HG03342 (cell line): ENCODE data around the gene FIGN.

Experiments
- ATAC-seq: cut with Tn5 transposase; IDR thresholded peaks from one replicate; pipeline ENCODE4 v1.9.1; 2021; ENCODE audit warnings: mild to moderate bottlenecking, moderate library complexity; ENCODE audit not compliant: unreplicated experiment

Gene FIGN

GRCh38 chr2:163573652-163574051 lies 162.2 kb downstream of the FIGN start:
- ATAC-seq = no peak

GRCh38 chr2:163572850-163573249 lies 163.0 kb downstream of the FIGN start:
- ATAC-seq = no peak

DNA sequence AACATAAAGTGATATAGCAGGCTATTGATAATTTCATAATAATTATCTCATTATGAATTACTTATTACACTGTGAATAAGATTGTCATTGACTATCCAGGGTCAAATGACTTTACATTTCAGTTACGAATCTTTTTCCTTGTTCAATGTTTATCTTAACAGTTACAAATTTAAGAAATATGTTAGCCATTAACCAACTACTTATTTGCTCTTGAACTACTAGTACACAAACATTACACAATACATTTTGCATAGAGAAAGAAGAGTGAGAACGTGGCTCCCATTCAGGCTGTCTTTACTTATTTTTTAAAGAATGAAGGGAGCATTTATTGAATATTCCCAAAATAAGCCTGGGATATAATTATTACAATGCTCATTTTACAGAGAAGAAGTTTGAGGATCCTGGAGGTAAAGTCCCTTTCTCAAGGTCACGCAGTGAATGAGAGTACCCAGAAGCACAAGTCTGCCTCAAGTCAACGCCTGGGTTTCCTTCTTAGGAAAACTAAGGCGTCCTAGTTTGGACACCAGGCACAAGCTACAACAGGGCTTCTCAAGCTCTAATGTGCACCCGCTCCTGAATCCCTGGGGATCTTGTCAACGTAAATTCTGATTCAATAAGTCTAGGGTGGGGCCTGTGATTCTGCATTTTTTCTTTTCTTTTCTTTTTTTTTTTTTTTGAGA lies 164.2 kb downstream of the FIGN start:
- ATAC-seq = no peak

- ATAC-seq = no peak
Observed at GRCh38 chr2:163570391-163570790, 165.4 kb downstream of the FIGN start.

- ATAC-seq = no peak
Observed at GRCh38 chr2:163565192-163565591, 170.6 kb downstream of the FIGN start.

DNA sequence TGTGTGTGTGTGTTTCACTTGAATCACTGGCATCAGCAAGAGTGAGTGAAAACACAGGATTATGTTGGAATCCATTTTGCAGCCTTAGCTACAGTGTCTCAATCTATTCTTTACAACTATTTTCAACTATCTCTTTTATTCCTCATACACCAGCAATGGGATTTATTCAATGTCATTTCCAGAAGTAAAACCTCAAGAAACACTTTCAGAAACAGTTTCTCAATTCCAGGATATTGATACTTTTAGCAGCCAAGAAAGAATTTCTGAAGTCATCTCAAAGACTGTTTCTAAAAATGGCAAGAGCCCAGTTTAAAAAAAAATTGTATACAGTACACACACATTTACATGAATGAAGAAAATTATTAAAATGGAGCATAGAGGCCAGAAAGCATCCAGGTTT lies 171.6 kb downstream of the FIGN start:
- no peak for ATAC-seq

- no peak for ATAC-seq
Observed at GRCh38 chr2:163563336-163563735, 172.5 kb downstream of the FIGN start.

- no peak for ATAC-seq
Observed at GRCh38 chr2:163558251-163559021, 177.4 kb downstream of the FIGN start.

DNA sequence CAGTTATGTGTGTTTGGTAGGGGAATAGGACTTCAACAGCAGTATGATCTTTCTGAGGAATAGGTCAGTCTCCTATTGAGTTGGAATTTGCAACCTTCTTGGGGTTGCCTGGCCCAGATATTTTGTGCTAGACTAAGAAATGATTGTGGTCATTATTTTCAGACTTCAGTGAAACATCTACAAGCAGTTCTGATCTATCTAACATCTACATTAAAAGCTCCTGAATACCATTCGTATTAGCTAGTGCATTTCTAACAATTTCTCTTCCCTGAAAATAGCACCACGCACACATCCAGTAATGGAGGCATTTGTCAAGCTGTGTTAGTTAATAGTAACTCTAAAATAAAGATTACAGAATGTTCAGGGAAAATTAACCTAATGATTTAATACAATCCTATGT lies 179.3 kb downstream of the FIGN start:
- no peak for ATAC-seq

DNA sequence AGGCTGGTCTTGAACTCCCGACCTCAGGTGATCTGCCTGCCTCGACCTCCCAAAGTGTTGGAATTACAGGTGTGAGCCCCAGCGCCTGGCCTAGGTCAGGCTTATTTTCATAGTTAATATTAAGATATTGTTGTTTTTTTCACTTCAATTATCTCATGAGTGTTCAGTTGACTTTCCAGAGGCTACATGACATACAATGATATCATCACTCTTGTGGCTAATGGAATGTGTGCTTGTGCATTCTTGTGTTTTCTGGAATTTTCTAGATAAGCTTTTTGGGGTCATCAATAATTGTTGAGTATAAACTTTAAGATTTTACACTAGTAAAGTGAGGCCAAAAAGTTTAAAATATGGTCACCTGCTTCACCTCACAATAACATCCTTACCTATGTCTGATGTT lies 180.9 kb downstream of the FIGN start:
- no peak for ATAC-seq

DNA sequence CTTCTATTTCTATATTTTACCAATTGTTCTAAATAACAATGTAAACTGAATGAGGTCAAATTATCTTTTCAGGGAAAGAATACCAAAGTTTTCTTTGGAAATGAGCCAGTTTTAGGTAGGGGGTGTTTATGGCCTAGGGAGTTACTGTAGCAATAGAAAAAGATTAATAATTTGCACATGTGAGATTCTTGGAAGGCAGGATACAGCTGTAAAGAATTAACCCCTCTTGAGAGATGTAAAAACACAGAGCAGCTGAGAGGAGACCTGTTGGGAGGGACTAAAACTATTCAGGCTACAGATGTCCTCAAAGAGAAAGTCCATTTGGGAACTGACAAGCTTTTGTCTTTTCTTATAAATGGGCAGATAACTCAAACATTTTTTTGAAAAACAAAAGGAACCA lies 182.2 kb downstream of the FIGN start:
- ATAC-seq = no peak

DNA sequence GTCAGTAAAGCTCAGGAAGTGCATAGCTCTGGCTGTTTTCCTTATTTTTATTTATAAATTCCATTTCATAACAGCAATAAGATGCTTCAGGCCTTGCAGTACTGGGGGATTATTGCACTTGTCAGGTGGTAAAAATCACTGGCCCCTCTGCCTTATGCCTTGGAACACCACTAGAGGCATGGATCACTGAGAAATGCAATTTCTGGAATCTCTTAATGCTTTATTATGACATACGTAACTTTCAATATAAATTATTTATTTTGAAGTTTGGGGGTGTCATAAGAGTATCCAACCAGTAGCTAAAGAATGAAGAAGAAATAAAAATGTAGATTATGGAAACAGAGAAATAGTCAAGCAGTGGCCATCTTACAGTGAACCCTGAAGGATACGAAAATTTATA lies 183.1 kb downstream of the FIGN start:
- no peak for ATAC-seq

- ATAC-seq = no peak
Observed at GRCh38 chr2:163551616-163552373, 184.0 kb downstream of the FIGN start.

GRCh38 chr2:163548970-163549369 lies 186.8 kb downstream of the FIGN start:
- ATAC-seq = no peak
